GM18519 (cell line): Measurements from ENCODE around the gene USH2A.

Experiments used
- ATAC-seq: cut with Tn5 transposase; IDR thresholded peaks from one replicate; pipeline ENCODE4 v1.9.1; 2021; ENCODE audit warnings: mild to moderate bottlenecking, moderate library complexity; ENCODE audit not compliant: unreplicated experiment, low FRiP score

Gene USH2A

DNA sequence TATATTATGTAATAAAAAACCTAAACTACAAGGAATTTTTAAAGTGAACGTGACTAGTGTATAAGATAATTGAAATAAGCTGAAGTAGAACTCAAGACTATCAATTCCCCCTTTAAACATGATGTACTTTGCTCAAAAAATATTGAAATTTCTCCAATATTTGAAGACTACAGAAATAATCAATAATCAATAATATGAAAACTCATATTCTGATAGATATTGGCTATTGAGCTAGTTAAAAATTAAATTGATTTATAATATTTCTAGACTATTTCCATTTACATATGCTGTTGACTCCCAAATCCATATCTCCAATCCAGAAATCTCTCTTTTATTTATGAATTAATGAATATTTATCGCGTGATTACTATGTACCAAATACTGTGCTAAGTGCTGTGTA is 133.2 kb downstream of the USH2A start:
- no peak for ATAC-seq

GRCh38 chr1:216285052-216285451 is 138.2 kb downstream of the USH2A start:
- ATAC-seq = no peak

DNA sequence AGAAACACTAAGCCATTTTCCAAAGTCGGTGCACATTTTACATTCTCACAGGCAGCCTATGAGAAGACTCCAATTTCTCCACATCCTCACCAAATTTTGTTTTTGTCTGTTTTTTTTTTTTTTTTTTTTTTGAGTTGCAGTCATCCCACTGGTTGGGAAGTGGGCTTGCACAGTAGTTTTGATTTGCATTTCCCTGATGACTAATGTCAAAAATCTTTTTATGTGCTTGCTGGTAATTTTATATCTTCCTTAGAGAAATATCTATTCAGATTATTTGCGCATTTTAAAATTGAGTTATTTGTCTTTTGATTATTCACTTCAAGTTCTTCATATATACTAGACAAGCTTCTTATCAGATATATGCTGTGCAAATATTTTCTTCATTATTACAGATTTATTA is 141.5 kb downstream of the USH2A start:
- ATAC-seq = no peak

DNA sequence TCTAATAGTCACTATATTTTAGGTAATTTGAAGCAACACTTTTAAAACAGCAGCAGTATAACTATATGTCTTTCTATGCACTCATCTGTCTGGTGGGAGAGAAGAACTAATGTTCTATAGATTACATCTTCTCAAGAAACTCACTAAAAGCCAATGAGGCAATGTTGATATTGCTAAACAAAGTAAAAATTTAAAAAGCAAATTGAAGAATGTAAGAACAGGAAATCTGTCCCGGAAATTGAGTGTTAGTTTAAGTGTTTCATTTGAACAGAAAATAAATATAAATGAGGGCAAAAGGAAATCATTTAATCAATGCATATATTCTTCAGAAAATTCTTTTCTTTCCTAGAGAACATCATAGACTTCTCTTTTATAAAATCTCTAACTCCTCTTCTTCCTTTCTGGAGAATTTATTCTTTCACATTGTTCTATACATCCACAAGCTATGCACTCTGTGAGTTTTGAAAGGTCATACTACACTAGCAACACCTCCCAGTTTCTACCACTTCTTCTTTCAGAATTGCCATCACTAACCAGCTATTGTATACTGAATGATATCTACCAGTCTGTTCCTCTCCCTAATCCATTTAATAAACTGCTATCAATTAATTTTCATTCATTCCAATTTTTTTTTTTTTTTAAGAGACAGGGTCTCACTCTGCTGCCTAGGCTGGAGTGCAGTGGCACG is 153.0 kb downstream of the USH2A start:
- ATAC-seq = no peak

- ATAC-seq = no peak
Observed at GRCh38 chr1:216261631-216262030, 161.6 kb downstream of the USH2A start.

- ATAC-seq = no peak
Observed at GRCh38 chr1:216258856-216259255, 164.4 kb downstream of the USH2A start.

DNA sequence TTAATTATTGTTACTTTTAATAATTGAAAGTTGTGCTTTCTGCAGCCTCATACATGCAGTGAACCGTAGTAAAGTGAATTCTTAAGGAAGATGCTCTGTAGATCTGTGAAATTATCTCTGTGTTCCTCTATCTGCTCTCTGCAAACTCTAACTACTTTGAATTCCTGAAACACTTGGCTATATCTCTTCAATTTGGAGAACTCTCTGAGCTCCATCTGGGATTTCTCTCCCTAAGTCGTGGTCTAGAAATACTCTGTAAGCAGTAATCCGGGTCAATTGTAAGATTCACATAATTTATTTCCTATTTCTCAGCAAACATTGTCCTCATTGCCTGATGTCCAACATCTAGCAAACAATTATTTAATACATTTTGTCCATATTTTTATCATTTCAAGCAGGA is 164.9 kb downstream of the USH2A start:
- no peak for ATAC-seq

- no peak for ATAC-seq
Observed at GRCh38 chr1:216250861-216251260, 172.4 kb downstream of the USH2A start.

DNA sequence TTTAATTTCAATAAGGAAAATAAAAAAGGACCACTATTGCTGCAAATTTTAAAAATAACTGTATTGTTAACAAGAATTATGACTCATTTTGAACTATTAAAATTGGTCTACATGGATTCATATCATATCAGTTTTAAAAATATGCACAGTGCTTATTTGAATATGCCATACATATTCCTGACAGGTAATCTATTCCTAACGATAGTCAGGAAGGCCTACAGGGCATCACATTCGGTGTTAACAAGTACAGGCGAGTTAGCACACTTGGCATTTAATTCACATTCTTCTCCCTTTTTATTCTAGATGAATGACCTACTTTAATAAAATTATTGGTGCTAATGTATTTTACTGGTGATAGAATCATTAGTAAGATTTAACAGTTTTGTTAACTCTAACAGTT is 174.6 kb downstream of the USH2A start:
- ATAC-seq = no peak

DNA sequence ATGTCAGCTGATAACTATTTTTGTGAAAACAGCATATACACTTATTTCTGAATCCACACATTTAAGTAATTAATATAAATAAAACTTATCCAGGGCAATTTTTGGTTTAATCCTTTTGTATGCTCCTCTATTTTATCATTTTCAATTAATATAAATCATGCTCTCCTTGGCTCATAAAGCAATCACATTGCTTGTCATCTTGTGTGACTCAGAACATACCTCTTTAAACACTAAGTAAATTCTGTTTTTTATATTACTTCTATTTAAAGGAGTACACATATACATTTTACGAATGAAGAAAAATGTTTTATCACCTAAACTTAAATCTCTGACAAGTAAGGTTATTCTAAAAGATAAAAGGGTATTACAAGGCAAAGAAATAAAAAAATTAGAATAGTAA is 175.3 kb downstream of the USH2A start:
- no peak for ATAC-seq

GRCh38 chr1:216246577-216247203 is 176.6 kb downstream of the USH2A start:
- ATAC-seq = no peak

DNA sequence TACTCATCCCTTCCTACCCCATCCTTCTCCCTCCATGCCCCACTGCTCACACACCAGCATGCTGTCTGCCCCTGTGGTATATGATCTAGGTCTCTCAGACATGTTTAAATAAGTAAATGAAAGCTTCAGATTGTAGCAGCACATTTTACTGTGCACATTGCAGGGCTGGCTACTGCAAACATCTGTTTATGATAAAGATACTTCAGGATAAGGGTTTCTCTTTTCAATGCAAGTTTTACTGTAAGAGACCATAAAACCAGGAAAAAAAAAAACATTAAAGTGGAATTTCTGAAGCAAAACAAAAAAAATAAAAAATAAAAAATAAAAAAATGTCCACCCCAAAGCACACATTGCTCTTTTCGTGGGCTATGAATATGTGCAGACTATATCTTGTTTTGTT is 184.4 kb downstream of the USH2A start:
- ATAC-seq = no peak

- ATAC-seq = no peak
Observed at GRCh38 chr1:216237927-216238542, 185.2 kb downstream of the USH2A start.

DNA sequence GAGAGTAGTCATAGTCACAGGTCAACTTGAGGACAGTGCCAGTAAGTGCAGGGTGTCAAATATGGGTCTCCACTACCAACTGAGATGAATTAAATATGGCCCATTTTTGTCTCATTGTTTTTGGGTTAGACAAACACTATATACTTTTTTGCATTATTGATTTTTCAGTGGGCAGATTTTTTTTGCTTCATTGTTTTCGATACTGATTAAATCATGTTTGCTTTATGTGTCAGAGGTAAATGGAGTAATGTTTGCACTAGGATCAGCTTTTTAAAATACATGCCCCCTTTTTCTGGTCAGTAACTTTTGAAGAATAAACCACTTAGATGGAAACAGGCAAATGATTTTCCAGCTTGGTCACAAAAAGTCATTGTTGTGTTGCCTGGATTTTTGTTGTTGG is 199.0 kb downstream of the USH2A start:
- no peak for ATAC-seq

GRCh38 chr1:216223486-216223885 is 199.8 kb downstream of the USH2A start:
- no peak for ATAC-seq

DNA sequence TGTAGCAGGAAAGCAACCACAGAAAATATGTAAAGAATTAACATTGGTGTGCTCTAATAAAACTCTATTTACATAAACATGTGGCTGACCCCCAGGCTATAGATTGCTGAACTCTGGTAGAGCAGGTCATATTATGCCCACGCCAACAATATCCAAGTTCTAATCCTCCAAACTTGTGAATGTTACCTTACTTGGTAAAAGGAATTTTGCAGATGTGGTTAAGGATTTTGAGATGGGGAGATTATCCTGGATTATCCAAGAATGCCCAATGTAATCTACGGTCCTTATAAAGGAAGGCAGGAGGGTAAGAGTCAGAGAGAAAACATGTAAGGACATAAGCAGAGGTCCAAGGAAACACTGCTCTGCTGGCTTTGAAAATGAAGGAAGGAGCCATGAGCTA is 201.0 kb downstream of the USH2A start:
- ATAC-seq = no peak

- peak; percentile 99 for ATAC-seq
Observed at GRCh38 chr1:216221260-216221700, 202.0 kb downstream of the USH2A start.

DNA sequence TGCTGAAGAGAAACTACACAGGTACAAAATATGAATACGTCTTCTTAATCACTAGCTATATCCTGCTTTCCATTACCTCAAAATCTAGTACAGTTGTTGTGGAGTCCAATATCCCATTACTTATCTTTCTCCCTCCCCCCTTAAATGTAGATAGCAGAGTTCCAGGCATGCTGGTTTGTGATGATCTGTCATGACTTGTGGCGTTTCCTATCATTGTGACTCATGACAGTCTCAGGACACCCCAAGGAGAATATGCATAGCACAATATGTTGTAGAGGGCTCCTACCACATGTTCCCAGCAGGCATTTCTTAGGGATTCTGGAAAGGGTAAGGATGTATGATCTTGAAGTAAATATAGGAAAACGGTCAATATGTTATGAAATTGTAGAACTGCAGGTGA is 206.9 kb downstream of the USH2A start:
- no peak for ATAC-seq

DNA sequence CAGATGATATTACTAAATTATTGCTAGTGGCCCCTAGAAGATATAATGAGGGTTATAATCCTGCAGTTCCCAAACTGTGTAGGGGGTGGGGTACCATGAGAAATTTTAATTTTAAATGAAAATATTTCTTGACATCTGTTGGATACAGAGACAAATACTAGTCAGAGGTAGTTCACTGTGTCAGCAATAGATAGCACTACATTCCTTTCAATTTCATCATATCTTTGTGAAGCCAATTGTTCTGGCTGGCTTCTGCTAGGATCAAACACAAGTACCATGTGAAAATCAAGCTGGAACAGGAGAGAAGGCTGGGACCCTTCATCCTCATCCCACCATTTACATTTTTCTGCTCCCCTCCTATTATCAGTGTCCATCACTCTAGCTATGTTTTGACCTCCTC is 208.1 kb downstream of the USH2A start:
- ATAC-seq = no peak

DNA sequence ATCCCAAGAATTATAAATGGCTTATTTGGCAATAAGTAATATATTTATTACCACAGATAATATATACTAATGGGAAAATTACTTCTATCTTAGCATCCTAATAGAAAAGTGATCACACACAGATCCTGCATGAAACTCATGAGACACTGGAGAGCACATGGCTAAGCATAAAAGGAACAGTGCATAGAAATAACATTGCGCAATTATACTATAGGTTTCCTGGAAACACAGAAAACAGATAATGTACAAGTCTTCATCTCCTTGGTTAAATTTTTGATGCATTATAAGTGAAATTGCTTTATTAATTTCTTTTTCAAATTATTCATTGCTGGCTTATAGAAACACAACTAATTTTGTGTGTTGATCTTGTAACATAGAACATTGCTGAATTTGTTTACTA is 210.4 kb downstream of the USH2A start:
- ATAC-seq = no peak

DNA sequence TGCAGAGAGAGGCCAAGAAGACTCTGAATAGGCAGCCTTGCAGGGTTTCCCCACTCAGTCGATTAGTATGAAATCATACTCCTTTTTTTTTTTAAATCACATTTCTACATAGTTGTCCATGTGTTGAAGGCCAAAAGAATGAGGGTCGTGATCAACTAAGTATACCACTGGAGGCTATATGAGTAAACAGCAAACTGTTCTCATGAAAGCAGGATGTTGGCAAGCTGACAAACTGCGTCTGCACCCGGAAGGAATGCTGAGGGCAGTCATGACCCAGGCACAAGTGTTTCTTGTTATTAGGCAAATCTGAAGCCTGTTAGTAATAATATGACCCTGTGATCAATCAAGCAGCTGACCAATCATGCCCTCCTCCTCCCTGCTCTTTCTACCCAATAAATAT is 213.2 kb downstream of the USH2A start:
- ATAC-seq = no peak

GRCh38 chr1:216209125-216209524 is 214.1 kb downstream of the USH2A start:
- ATAC-seq = no peak
